Right kidney (tissue), 1 donor: ENCODE measurements around the gene SEMA3E.

Source experiments
- DNase-seq: peaks from one replicate; pipeline ENCODE4 v3.0.0-alpha.2; 2016

The SEMA3E gene

GRCh38 chr7:83640731-83641537, 8.0 kb downstream of the SEMA3E start:
- no peak for DNase-seq

GRCh38 chr7:83640240-83640639, 8.7 kb downstream of the SEMA3E start:
- DNase-seq, result no peak

- DNase-seq, result no peak
Observed at GRCh38 chr7:83633516-83633915, 15.4 kb downstream of the SEMA3E start.

GRCh38 chr7:83629117-83629880, 19.6 kb downstream of the SEMA3E start:
- DNase-seq, result peak; percentile 6

GRCh38 chr7:83617858-83618257, 31.1 kb downstream of the SEMA3E start:
- no peak for DNase-seq

GRCh38 chr7:83614112-83614511, 34.8 kb downstream of the SEMA3E start:
- DNase-seq, result no peak

GRCh38 chr7:83613232-83613631, 35.7 kb downstream of the SEMA3E start:
- DNase-seq, result no peak

- DNase-seq, result no peak
Observed at GRCh38 chr7:83611776-83612175, 37.2 kb downstream of the SEMA3E start.

- no peak for DNase-seq
Observed at GRCh38 chr7:83610649-83611304, 38.2 kb downstream of the SEMA3E start.

GRCh38 chr7:83608716-83609115, 40.2 kb downstream of the SEMA3E start:
- no peak for DNase-seq

- DNase-seq, result no peak
Observed at GRCh38 chr7:83603649-83604048, 45.3 kb downstream of the SEMA3E start.

GRCh38 chr7:83599131-83599530, 49.8 kb downstream of the SEMA3E start:
- DNase-seq, result no peak

GRCh38 chr7:83593921-83594475, 54.9 kb downstream of the SEMA3E start:
- no peak for DNase-seq

- no peak for DNase-seq
Observed at GRCh38 chr7:83588602-83589240, 60.2 kb downstream of the SEMA3E start.

- no peak for DNase-seq
Observed at GRCh38 chr7:83586281-83586680, 62.7 kb downstream of the SEMA3E start.

GRCh38 chr7:83581667-83582435, 67.1 kb downstream of the SEMA3E start:
- DNase-seq, result no peak

GRCh38 chr7:83579740-83580139, 69.2 kb downstream of the SEMA3E start:
- DNase-seq, result no peak

- no peak for DNase-seq
Observed at GRCh38 chr7:83575436-83575835, 73.5 kb downstream of the SEMA3E start.

GRCh38 chr7:83574616-83575015, 74.3 kb downstream of the SEMA3E start:
- no peak for DNase-seq

- DNase-seq, result no peak
Observed at GRCh38 chr7:83562960-83563359, 86.0 kb downstream of the SEMA3E start.

GRCh38 chr7:83562289-83562688, 86.7 kb downstream of the SEMA3E start:
- no peak for DNase-seq

- no peak for DNase-seq
Observed at GRCh38 chr7:83559887-83560286, 89.1 kb downstream of the SEMA3E start.
